GM18907 (cell line): ENCODE data around the gene TCF15.

ENCODE experiments used
- ATAC-seq: cut with Tn5 transposase; IDR thresholded peaks from one replicate; pipeline ENCODE4 v1.9.1; 2021; ENCODE audit warnings: mild to moderate bottlenecking, moderate library complexity; ENCODE audit not compliant: unreplicated experiment

TCF15 gene

DNA sequence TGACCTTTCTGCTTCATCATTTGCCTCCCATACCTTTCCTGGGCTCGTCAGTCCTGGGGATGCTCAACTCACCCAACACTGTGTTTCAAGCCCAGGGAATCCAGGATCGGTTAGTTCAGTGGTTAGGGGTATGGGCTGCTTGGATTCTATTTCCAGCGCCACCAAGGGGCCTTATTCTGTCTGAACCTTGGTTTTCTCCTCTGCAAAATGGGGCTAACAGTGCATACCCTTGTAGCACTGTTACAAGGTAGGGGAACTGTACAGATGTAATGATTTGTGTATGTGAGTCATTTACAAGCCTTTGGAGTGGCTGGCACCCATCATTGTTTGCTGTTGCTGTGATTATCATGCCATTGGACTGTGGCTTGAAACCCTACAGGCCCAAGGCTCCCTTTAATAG, 52.0 kb downstream of the TCF15 start:
- no peak for ATAC-seq

- no peak for ATAC-seq
Measured at GRCh38 chr20:556984-557383, 53.1 kb downstream of the TCF15 start.

- no peak for ATAC-seq
Measured at GRCh38 chr20:555976-556385, 54.1 kb downstream of the TCF15 start.
